ENCODE data around the gene EHHADH. TPM values are rescaled to one million over a fixed set of nuclear protein-coding genes. Genes with fewer than 3 reads are reported as not detected.

The EHHADH gene
- total and polyA plus RNA-seq, 2 of the 13 experiments (the other 11 are each of a cell fraction or from before 2014, with no cell fraction given), result 14.5 to 38.9 TPM

DNA sequence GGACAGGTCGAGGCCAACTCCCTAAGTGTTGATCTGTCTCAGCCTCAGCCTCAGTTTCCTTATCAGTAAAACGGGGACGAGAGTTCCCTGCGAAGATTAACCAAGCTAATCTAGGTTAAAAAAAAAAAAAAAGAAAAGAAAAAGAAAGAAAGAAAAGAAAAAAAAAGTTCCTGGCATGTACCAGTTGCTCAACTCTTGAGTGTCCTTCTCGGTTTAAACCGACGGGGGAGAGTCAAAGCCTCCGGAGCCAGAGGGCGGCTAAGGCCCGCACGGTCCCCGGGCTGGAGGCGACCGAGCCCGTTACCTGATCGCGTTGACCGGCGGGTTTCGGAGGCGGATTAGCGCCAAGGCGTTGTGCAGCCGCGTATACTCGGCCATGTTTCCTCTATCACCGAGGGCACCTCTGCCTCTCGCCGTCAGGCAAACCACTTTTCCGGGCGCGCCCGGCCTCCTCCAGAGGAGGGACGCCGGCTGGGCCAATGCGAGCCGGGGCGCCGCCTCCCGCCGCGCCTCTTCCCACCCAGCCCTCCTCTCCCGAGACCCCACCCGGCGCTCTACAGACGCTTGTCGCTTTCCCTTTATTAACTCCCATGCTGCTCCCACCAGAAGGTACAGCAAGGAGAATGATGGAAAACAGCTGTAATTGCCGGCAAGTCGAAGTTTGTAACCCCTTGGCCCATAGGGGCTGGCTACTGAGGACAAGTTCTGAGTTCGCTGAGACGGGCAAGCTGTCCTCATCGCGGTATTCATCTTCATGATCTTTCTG is at the start of gene EHHADH (continued):
- peak; percentile 97 for TF ChIP-seq RBFOX2 (IDR thresholded peaks at IDR 0.05; ENCODE audit: low read depth, low read length)
- TF ChIP-seq ARNT (IDR thresholded peaks at IDR 0.05), result no peak
- TF ChIP-seq, protein P1, sequence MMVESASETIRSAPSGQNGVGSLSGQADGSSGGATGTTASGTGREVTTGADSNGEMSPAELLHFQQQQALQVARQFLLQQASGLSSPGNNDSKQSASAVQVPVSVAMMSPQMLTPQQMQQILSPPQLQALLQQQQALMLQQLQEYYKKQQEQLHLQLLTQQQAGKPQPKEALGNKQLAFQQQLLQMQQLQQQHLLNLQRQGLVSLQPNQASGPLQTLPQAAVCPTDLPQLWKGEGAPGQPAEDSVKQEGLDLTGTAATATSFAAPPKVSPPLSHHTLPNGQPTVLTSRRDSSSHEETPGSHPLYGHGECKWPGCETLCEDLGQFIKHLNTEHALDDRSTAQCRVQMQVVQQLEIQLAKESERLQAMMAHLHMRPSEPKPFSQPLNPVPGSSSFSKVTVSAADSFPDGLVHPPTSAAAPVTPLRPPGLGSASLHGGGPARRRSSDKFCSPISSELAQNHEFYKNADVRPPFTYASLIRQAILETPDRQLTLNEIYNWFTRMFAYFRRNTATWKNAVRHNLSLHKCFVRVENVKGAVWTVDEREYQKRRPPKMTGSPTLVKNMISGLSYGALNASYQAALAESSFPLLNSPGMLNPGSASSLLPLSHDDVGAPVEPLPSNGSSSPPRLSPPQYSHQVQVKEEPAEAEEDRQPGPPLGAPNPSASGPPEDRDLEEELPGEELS (CRISPR knock-in tag; IDR thresholded peaks at IDR 0.05), result no peak
- peak; percentile 46 for TF ChIP-seq TAF15 (IDR thresholded peaks at IDR 0.05; ENCODE audit: low read depth, low read length, poor library complexity, severe bottlenecking)
- TF ChIP-seq ZNF431 (CRISPR knock-in tag; IDR thresholded peaks at IDR 0.05; ENCODE audit: borderline replicate concordance, low read depth), result peak; percentile 87; the same call in 1 of the 2 replicates
- TF ChIP-seq, protein P2, sequence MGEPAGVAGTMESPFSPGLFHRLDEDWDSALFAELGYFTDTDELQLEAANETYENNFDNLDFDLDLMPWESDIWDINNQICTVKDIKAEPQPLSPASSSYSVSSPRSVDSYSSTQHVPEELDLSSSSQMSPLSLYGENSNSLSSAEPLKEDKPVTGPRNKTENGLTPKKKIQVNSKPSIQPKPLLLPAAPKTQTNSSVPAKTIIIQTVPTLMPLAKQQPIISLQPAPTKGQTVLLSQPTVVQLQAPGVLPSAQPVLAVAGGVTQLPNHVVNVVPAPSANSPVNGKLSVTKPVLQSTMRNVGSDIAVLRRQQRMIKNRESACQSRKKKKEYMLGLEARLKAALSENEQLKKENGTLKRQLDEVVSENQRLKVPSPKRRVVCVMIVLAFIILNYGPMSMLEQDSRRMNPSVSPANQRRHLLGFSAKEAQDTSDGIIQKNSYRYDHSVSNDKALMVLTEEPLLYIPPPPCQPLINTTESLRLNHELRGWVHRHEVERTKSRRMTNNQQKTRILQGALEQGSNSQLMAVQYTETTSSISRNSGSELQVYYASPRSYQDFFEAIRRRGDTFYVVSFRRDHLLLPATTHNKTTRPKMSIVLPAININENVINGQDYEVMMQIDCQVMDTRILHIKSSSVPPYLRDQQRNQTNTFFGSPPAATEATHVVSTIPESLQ (CRISPR knock-in tag; conservative IDR thresholded peaks at IDR 0.05), result no peak
- TF ChIP-seq, protein P3, sequence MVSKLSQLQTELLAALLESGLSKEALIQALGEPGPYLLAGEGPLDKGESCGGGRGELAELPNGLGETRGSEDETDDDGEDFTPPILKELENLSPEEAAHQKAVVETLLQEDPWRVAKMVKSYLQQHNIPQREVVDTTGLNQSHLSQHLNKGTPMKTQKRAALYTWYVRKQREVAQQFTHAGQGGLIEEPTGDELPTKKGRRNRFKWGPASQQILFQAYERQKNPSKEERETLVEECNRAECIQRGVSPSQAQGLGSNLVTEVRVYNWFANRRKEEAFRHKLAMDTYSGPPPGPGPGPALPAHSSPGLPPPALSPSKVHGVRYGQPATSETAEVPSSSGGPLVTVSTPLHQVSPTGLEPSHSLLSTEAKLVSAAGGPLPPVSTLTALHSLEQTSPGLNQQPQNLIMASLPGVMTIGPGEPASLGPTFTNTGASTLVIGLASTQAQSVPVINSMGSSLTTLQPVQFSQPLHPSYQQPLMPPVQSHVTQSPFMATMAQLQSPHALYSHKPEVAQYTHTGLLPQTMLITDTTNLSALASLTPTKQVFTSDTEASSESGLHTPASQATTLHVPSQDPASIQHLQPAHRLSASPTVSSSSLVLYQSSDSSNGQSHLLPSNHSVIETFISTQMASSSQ (IDR thresholded peaks at IDR 0.05; ENCODE audit: low read depth), result no peak
- TF ChIP-seq, protein P3 (CRISPR knock-in tag; IDR thresholded peaks at IDR 0.05; ENCODE audit: borderline replicate concordance), result peak; percentile 58; the same call in 1 of the 2 replicates
- TF ChIP-seq, protein P4, sequence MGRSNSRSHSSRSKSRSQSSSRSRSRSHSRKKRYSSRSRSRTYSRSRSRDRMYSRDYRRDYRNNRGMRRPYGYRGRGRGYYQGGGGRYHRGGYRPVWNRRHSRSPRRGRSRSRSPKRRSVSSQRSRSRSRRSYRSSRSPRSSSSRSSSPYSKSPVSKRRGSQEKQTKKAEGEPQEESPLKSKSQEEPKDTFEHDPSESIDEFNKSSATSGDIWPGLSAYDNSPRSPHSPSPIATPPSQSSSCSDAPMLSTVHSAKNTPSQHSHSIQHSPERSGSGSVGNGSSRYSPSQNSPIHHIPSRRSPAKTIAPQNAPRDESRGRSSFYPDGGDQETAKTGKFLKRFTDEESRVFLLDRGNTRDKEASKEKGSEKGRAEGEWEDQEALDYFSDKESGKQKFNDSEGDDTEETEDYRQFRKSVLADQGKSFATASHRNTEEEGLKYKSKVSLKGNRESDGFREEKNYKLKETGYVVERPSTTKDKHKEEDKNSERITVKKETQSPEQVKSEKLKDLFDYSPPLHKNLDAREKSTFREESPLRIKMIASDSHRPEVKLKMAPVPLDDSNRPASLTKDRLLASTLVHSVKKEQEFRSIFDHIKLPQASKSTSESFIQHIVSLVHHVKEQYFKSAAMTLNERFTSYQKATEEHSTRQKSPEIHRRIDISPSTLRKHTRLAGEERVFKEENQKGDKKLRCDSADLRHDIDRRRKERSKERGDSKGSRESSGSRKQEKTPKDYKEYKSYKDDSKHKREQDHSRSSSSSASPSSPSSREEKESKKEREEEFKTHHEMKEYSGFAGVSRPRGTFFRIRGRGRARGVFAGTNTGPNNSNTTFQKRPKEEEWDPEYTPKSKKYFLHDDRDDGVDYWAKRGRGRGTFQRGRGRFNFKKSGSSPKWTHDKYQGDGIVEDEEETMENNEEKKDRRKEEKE (IDR thresholded peaks at IDR 0.05), result no peak
- TF ChIP-seq ZNF557 (CRISPR knock-in tag; IDR thresholded peaks at IDR 0.05), result 0 out of 2 replicates have a peak, but pooled peaks have one; percentile 64
- no peak for TF ChIP-seq TSC22D2 (CRISPR knock-in tag; IDR thresholded peaks at IDR 0.05; ENCODE audit: borderline replicate concordance)
- TF ChIP-seq, protein P5, sequence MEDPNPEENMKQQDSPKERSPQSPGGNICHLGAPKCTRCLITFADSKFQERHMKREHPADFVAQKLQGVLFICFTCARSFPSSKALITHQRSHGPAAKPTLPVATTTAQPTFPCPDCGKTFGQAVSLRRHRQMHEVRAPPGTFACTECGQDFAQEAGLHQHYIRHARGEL (CRISPR knock-in tag; IDR thresholded peaks at IDR 0.05), result no peak
- 0 out of 2 replicates have a peak, but pooled peaks have one; percentile 40 for TF ChIP-seq ZNF547 (CRISPR knock-in tag; IDR thresholded peaks at IDR 0.05)
- TF ChIP-seq GZF1 (CRISPR knock-in tag; IDR thresholded peaks at IDR 0.05), result no peak
- TF ChIP-seq, protein P6, sequence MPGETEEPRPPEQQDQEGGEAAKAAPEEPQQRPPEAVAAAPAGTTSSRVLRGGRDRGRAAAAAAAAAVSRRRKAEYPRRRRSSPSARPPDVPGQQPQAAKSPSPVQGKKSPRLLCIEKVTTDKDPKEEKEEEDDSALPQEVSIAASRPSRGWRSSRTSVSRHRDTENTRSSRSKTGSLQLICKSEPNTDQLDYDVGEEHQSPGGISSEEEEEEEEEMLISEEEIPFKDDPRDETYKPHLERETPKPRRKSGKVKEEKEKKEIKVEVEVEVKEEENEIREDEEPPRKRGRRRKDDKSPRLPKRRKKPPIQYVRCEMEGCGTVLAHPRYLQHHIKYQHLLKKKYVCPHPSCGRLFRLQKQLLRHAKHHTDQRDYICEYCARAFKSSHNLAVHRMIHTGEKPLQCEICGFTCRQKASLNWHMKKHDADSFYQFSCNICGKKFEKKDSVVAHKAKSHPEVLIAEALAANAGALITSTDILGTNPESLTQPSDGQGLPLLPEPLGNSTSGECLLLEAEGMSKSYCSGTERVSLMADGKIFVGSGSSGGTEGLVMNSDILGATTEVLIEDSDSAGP (CRISPR knock-in tag; IDR thresholded peaks at IDR 0.05; ENCODE audit: borderline replicate concordance), result peak; percentile 82
